Coronary artery (tissue), 2 donors: ENCODE results near the gene LSP1.

Experiments
- DNase-seq: peaks from one replicate; pipeline ENCODE4 v3.0.0-alpha.2; 2017; ENCODE audit warnings: low spot score
- H3K27ac ChIP-seq, 2 donors: fragments of 200-600 bp; sonication (generic); one replicate each; pipeline ENCODE4 v1.5.1; 2016 to 2019
- H3K4me3 ChIP-seq: fragments of 200-600 bp; sonication (generic); 2 replicates; pipeline ENCODE4 v1.5.1; 2016; ENCODE audit warnings: mild to moderate bottlenecking, moderate library complexity
- CTCF ChIP-seq: fragments of 200-600 bp; sonication (generic); IDR thresholded peaks from one replicate; pipeline ENCODE4 v1.5.1; 2019; ENCODE audit warnings: antibody characterized with exemption

Gene LSP1

GRCh38 chr11:1838426-1839144, 14.3 kb upstream of the LSP1 start, which contains the start of gene TNNI2:
Gene TNNI2 (plus strand): TSS chr11:1838981. CDS start chr11:1839697, 716 bp downstream.
- no peak for DNase-seq
- Histone ChIP-seq H3K4me3 (no peak within 1 kb of the TSS), H3K27ac (peak within 1 kb of the TSS in 1 of 2 donors; percentile 51)
- no peak for TF ChIP-seq CTCF

- no peak overlapping the region for H3K4me3 ChIP-seq
- TF ChIP-seq CTCF = no peak
- no peak for DNase-seq
- H3K27ac ChIP-seq = peak overlapping the region in 1 of 2 donors; percentile 51
Observed at GRCh38 chr11:1839204-1839923, 13.5 kb upstream of the LSP1 start.

- H3K4me3 ChIP-seq = peak overlapping the region; percentile 7
- TF ChIP-seq CTCF = no peak
- H3K27ac ChIP-seq = peak overlapping the region in 1 of 2 donors; percentile 51
- no peak for DNase-seq
Observed at GRCh38 chr11:1839924-1840779, 12.7 kb upstream of the LSP1 start.

GRCh38 chr11:1840780-1841480, 12.0 kb upstream of the LSP1 start:
- no peak for TF ChIP-seq CTCF
- DNase-seq = no peak
- Histone ChIP-seq H3K4me3 (no peak overlapping the region), H3K27ac (no peak overlapping the region)

- Histone ChIP-seq H3K27ac (no peak overlapping the region), H3K4me3 (no peak overlapping the region)
- TF ChIP-seq CTCF = no peak
- DNase-seq = no peak
Observed at GRCh38 chr11:1841511-1842148, 11.3 kb upstream of the LSP1 start.
